Measurements from ENCODE around the gene SNTG2. TPM values are rescaled to one million over a fixed set of nuclear protein-coding genes. Genes with fewer than 3 reads are reported as not detected.

SNTG2 gene
- total RNA-seq, 1 donor from 2014 or later: 0.47 TPM

DNA sequence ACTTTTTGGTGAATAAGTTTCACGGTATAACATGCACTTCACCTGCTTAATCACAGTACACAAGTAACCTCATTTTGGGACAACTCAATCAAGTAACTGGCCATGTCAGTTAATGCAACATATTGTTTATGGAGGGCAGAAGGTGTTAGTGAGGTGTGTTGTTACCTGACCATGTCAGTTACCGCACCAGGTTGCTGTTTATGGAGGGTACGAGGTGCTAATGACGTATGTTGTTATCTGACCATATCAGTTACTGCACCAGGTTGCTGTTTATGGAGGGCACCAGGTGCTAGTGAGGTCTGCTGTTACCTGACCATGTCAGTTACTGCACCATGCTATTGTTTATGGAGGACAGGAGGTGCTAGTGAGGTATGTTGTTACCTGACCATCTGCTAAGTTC, 327.5 kb downstream of the SNTG2 start:
- H3K27ac Mint-ChIP-seq (ENCODE audit: unreplicated experiment): no peak overlapping the region
- H3K27me3 Mint-ChIP-seq (ENCODE audit: low read depth): peaks cover 3% of the 10 kb centered on the region
- H3K36me3 Mint-ChIP-seq (ENCODE audit: low read depth): peaks cover 6% of the 10 kb centered on the region
- H3K4me3 Mint-ChIP-seq: no peak overlapping the region
- no peak for DNase-seq (ENCODE audit: low read depth, low spot score)
- TF ChIP-seq, protein P1, sequence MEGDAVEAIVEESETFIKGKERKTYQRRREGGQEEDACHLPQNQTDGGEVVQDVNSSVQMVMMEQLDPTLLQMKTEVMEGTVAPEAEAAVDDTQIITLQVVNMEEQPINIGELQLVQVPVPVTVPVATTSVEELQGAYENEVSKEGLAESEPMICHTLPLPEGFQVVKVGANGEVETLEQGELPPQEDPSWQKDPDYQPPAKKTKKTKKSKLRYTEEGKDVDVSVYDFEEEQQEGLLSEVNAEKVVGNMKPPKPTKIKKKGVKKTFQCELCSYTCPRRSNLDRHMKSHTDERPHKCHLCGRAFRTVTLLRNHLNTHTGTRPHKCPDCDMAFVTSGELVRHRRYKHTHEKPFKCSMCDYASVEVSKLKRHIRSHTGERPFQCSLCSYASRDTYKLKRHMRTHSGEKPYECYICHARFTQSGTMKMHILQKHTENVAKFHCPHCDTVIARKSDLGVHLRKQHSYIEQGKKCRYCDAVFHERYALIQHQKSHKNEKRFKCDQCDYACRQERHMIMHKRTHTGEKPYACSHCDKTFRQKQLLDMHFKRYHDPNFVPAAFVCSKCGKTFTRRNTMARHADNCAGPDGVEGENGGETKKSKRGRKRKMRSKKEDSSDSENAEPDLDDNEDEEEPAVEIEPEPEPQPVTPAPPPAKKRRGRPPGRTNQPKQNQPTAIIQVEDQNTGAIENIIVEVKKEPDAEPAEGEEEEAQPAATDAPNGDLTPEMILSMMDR (conservative IDR thresholded peaks at IDR 0.05): no peak
- H3K4me1 Mint-ChIP-seq: no peaks in the 10 kb centered on the region
- H3K9me3 Mint-ChIP-seq: peaks cover 18% of the 10 kb centered on the region

DNA sequence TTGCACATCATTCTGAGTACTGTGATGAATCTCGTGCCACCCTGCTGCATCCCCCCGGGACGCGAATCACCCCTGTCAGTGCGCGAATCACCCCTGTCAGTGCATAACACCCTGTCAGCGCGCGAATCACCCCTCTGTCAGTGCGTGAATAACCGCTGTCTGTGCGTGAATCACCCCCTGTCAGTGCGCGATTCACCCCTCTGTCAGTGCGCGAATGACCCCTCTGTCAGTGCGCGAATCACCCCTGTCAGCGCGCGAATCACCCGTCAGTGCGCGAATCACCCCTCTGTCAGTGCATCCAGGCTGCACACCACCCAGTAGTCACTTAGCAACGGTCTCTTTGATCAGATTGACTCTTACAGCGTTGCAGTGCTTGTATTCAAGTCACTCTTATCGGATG, 328.2 kb downstream of the SNTG2 start:
- Mint-ChIP-seq H3K27me3 (ENCODE audit: low read depth) (peaks cover 3% of the 10 kb centered on the region), H3K9me3 (peaks cover 17% of the 10 kb centered on the region), H3K36me3 (ENCODE audit: low read depth) (peaks cover 6% of the 10 kb centered on the region), H3K27ac (ENCODE audit: unreplicated experiment) (no peak overlapping the region), H3K4me3 (no peak overlapping the region), H3K4me1 (no peaks in the 10 kb centered on the region)
- TF ChIP-seq, protein P1 (conservative IDR thresholded peaks at IDR 0.05): no peak
- no peak for DNase-seq (ENCODE audit: low read depth, low spot score)

GRCh38 chr2:1282552-1282951, 331.9 kb downstream of the SNTG2 start:
- Mint-ChIP-seq H3K4me1 (no peaks in the 10 kb centered on the region), H3K36me3 (ENCODE audit: low read depth) (no peaks in the 10 kb centered on the region), H3K9me3 (no peaks in the 10 kb centered on the region), H3K27ac (ENCODE audit: unreplicated experiment) (no peak overlapping the region), H3K27me3 (ENCODE audit: low read depth) (no peaks in the 10 kb centered on the region), H3K4me3 (no peak overlapping the region)
- TF ChIP-seq, protein P1 (conservative IDR thresholded peaks at IDR 0.05): no peak
- no peak for DNase-seq (ENCODE audit: low read depth, low spot score)

GRCh38 chr2:1283020-1283801, 332.6 kb downstream of the SNTG2 start:
- H3K36me3 Mint-ChIP-seq (ENCODE audit: low read depth): no peaks in the 10 kb centered on the region
- no peaks in the 10 kb centered on the region for H3K27me3 Mint-ChIP-seq (ENCODE audit: low read depth)
- H3K9me3 Mint-ChIP-seq: no peaks in the 10 kb centered on the region
- DNase-seq (ENCODE audit: low read depth, low spot score): no peak
- TF ChIP-seq, protein P1 (conservative IDR thresholded peaks at IDR 0.05): no peak
- no peak overlapping the region for H3K4me3 Mint-ChIP-seq
- H3K4me1 Mint-ChIP-seq: no peaks in the 10 kb centered on the region
- H3K27ac Mint-ChIP-seq (ENCODE audit: unreplicated experiment): no peak overlapping the region

DNA sequence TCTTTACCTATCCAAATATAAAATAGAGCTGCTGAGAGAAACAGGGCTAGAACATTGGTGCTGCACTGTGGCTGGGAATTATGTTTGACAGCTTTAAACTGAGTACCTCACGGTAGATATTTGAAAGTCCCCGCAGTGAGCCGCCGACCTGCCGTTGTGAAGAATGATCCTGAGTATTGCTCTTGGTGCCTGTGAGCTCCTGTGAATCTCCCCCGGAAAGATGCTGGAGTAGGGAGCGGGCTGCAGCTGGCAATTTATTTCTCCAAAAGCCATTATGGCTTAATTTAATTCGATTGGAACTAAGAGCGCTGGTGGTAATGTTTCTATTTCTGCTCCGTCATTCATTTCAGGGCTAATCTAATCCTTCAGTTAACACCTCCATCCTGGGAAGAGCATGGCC, 333.2 kb downstream of the SNTG2 start:
- TF ChIP-seq, protein P1 (conservative IDR thresholded peaks at IDR 0.05): no peak
- Mint-ChIP-seq H3K27ac (ENCODE audit: unreplicated experiment) (peak overlapping the region; percentile 82), H3K27me3 (ENCODE audit: low read depth) (no peaks in the 10 kb centered on the region), H3K36me3 (ENCODE audit: low read depth) (no peaks in the 10 kb centered on the region), H3K4me1 (no peaks in the 10 kb centered on the region), H3K9me3 (no peaks in the 10 kb centered on the region), H3K4me3 (no peak overlapping the region)
- no peak for DNase-seq (ENCODE audit: low read depth, low spot score)
